ENCODE data around the gene TP53BP2.

DNA sequence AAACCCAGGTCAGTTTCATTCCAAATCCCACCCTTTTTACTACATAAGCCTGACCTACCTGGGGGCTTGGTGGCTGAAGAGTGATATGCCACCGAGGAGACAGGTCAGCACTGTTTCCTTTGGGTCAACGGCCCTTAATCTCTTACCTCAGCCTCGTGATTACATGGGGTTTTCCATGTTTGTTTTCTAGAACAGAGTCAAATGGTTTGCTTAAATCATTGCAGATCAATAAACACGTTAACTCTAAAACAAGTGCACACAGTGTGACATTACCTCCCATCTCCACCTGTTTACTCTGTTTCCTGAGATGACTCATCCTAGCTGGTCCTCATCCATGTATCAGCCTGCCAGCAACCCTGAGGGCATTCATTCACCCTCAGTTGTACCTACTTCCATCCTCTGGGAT lies 40.8 kb upstream of the TP53BP2 start:
- TF ChIP-seq, protein P1, sequence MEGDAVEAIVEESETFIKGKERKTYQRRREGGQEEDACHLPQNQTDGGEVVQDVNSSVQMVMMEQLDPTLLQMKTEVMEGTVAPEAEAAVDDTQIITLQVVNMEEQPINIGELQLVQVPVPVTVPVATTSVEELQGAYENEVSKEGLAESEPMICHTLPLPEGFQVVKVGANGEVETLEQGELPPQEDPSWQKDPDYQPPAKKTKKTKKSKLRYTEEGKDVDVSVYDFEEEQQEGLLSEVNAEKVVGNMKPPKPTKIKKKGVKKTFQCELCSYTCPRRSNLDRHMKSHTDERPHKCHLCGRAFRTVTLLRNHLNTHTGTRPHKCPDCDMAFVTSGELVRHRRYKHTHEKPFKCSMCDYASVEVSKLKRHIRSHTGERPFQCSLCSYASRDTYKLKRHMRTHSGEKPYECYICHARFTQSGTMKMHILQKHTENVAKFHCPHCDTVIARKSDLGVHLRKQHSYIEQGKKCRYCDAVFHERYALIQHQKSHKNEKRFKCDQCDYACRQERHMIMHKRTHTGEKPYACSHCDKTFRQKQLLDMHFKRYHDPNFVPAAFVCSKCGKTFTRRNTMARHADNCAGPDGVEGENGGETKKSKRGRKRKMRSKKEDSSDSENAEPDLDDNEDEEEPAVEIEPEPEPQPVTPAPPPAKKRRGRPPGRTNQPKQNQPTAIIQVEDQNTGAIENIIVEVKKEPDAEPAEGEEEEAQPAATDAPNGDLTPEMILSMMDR (IDR thresholded peaks at IDR 0.05; ENCODE audit: insufficient read depth, low read depth, low read length) = no peak
- no peak for TF ChIP-seq EZH2 (IDR thresholded peaks at IDR 0.05; ENCODE audit: insufficient read depth, low read length)

Measured in astrocyte (in vitro differentiated cells and primary cell).